Omental fat pad (tissue), 4 donors: ENCODE results near the gene LYSMD3. TPM values are rescaled to one million over a fixed set of nuclear protein-coding genes. Genes with fewer than 3 reads are reported as not detected.

Source experiments
- ATAC-seq: fragments of 150-250 bp; one replicate; pipeline ENCODE4 v1.9.1; 2016; ENCODE audit warnings: mild to moderate bottlenecking, moderate library complexity; ENCODE audit not compliant: low FRiP score
- DNase-seq: peaks from one replicate; pipeline ENCODE4 v3.0.0-alpha.2; 2019; ENCODE audit warnings: low spot score
- total RNA-seq, 4 donors: library from RNA; depleted of rRNA; stranded (reverse); fragments of >200 nt; gene quantifications; one replicate each; pipeline ENCODE4 v1.1.0, GENCODE V29; 2016
- TF ChIP-seq, protein P1 (sequence below), 3 donors: fragments of 450-650 bp; IDR thresholded peaks; one replicate each; pipeline ENCODE4 v1.5.1; 2016 to 2017; ENCODE audit warnings: antibody characterized with exemption in 3 of 3, mild to moderate bottlenecking in 3 of 3, moderate library complexity in 2 of 3

Gene LYSMD3
- total RNA-seq, 4 donors from 2014 or later, result 13.9 to 19.9 (median 18.1) TPM

- ATAC-seq (no peak), DNase-seq (no peak)
- TF ChIP-seq, protein P1, sequence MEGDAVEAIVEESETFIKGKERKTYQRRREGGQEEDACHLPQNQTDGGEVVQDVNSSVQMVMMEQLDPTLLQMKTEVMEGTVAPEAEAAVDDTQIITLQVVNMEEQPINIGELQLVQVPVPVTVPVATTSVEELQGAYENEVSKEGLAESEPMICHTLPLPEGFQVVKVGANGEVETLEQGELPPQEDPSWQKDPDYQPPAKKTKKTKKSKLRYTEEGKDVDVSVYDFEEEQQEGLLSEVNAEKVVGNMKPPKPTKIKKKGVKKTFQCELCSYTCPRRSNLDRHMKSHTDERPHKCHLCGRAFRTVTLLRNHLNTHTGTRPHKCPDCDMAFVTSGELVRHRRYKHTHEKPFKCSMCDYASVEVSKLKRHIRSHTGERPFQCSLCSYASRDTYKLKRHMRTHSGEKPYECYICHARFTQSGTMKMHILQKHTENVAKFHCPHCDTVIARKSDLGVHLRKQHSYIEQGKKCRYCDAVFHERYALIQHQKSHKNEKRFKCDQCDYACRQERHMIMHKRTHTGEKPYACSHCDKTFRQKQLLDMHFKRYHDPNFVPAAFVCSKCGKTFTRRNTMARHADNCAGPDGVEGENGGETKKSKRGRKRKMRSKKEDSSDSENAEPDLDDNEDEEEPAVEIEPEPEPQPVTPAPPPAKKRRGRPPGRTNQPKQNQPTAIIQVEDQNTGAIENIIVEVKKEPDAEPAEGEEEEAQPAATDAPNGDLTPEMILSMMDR (IDR thresholded peaks at IDR 0.05), result no peak
Observed at GRCh38 chr5:90488791-90489190, 40.6 kb downstream of the LYSMD3 start.

GRCh38 chr5:90484540-90484939, 44.8 kb downstream of the LYSMD3 start:
- TF ChIP-seq, protein P1 (IDR thresholded peaks at IDR 0.05), result no peak
- DNase-seq, result no peak
- no peak for ATAC-seq

- ATAC-seq (no peak), DNase-seq (no peak)
- TF ChIP-seq, protein P1 (IDR thresholded peaks at IDR 0.05), result no peak
Observed at GRCh38 chr5:90483206-90483605, 46.2 kb downstream of the LYSMD3 start.

DNA sequence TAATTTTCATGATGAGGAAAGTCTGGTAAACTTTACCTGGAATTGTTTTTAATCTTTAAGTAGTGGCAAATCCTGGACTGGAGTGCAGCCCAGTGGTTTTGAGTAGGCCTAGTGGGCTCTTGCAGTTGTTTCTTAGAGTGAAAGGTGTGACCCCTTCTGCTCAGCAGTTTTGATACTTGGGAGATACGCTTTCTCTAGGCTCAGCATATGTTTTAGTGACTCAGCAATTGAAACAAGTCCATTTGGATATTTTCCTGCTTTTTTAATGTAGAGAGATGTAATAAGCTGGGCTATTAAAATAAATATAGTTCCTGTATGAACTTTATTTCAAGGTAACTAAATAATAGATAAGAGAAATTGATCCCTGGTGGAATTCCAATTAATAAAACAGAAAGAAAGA, 48.7 kb downstream of the LYSMD3 start:
- TF ChIP-seq, protein P1 (IDR thresholded peaks at IDR 0.05), result no peak
- DNase-seq (no peak), ATAC-seq (no peak)

DNA sequence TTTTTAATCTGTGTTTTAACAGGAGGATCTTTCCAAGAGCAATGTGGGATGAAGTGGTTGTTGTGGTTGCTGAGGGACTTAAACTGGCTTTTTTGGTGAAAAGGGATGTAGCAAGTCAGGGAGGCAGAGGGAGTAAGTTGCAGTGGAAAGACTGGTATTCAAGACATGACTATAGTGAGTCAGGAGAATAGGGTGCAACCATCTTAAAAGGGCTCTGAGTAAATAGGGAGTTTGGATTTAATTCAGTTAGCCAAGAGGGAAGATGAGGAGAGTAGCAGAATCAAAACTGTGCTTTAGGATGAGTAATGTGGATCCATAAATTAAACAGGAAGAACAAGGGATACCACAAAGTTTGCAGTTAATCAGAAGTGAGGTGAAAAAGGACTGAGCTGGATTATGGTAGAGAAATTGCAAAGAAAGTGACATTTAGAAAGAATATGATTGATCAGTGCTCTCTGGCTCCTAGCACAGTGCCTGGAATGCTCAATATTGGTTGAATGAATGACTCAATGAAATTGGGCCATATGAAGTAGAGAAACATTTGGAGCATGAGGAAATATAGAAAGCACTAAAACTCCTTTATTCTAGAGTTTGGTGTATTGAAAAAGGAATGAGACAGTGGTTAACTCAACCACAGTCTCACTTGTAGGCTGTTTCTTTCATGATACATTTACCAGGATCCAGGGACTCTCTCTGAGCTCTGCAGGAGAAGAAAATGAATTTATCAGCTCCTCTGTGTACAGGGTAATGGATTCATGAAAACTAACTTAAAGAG, 49.6 kb downstream of the LYSMD3 start:
- TF ChIP-seq, protein P1 (IDR thresholded peaks at IDR 0.05), result no peak
- ATAC-seq (no peak), DNase-seq (no peak)

DNA sequence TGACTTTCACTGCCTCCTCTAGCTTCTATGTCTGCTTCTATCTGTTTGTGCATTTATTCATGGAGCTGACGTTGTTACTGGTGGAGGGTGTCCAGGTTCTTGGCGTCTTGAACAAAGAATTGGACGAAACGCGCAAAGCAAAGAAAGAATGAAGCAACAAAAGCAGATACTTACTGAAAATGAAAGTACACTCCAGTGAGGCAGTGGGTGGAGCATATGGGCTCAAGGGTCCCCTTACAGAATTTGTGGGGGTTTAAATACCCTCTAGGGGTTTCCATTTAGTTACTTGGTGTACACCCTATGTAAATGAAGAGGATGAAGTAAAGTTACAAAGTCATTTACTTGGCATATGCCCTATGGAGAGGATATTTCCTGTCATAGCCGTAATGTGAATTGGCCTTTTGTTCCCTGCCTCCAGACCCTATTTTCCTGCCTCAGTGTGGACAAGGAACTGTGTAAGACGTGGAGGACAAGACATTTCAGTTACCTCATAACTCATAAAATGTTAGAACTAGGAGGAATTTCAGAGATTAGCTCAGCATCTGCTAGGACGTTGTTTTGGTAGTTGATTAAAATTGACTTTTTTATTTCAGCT, 51.7 kb downstream of the LYSMD3 start:
- TF ChIP-seq, protein P1 (IDR thresholded peaks at IDR 0.05), result no peak
- DNase-seq (no peak), ATAC-seq (no peak)

DNA sequence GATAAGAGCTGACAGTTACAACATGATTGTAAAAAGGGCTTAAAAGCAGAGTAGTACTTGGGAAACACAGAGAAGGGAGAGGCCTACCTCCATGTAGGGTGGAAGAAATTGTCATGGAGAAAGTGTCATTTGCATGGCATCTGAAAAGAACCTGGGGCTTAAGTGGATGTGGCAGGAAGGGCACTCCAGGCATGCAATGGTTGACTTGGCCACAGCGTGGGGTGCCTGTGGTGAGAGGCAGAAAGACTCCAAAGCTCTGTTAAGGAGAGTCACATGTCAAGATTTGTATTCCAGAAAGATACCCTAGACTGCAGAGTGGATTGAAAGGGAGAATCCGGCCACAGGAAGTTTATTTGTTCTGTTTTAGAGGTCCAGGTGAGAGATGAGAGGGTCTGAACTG, 52.3 kb downstream of the LYSMD3 start:
- DNase-seq (no peak), ATAC-seq (no peak)
- TF ChIP-seq, protein P1 (IDR thresholded peaks at IDR 0.05), result no peak
